Loucy (cell line): ENCODE data around the gene XPNPEP2.

ENCODE experiments used
- CTCF ChIP-seq: fragments of 200-600 bp; sonication (generic); conservative IDR thresholded peaks from 2 replicates; pipeline ENCODE4 v1.5.1; 2014; ENCODE audit warnings: mild to moderate bottlenecking, antibody characterized with exemption, low read length
- EZH2phosphoT487 ChIP-seq: fragments of 200-600 bp; IDR thresholded peaks from 2 replicates; pipeline ENCODE4 v1.6.1; 2018; ENCODE audit warnings: antibody characterized with exemption, mild to moderate bottlenecking, moderate library complexity, borderline replicate concordance

- TF ChIP-seq CTCF (no peak), EZH2phosphoT487 (no peak)
Observed at GRCh38 chrX:129719931-129720530, 18.7 kb upstream of the XPNPEP2 start.
